ENCODE measurements around the gene STK36. TPM values are rescaled to one million over a fixed set of nuclear protein-coding genes. Genes with fewer than 3 reads are reported as not detected.
A peak's percentile ranks its signal among the peaks of the same experiment; 100 is the strongest.

Gene STK36
- total and polyA plus RNA-seq, 7 donors, result 3.9 to 79.5 (median 15.8) TPM

GRCh38 chr2:218691234-218691633 is 19.3 kb downstream of the STK36 start:
- H3K4me1 ChIP-seq, result peaks cover 0 to 4% (median 0%) of the 10 kb centered on the region in 4 donors
- H3K27ac ChIP-seq, result peak overlapping the region in 1 of 4 donors; percentile 40
- H3K27me3 ChIP-seq, result no peaks in the 10 kb centered on the region
- H3K36me3 ChIP-seq, result peaks cover 0 to 76% (median 18%) of the 10 kb centered on the region in 4 donors
- no peak for DNase-seq
- no peaks in the 10 kb centered on the region for H3K9me3 ChIP-seq
- no peak overlapping the region for H3K4me3 ChIP-seq
- TF ChIP-seq POLR2AphosphoS5 (IDR thresholded peaks at IDR 0.05) (no peak), EP300 (IDR thresholded peaks at IDR 0.05) (no peak), POLR2A (IDR thresholded peaks at IDR 0.05) (no peak), CTCF (IDR thresholded peaks at IDR 0.05) (no peak)
- intact Hi-C loops (cut with DNase I), result no loop called here

GRCh38 chr2:218694405-218695145 is 22.7 kb downstream of the STK36 start:
- intact Hi-C loops (cut with DNase I), result no loop called here
- 95% methylated on average over 3 of the region's 3 CpGs for WGBS, 2 donors
- H3K4me1 ChIP-seq, result peaks cover 0 to 4% (median 0%) of the 10 kb centered on the region in 4 donors

GRCh38 chr2:218698885-218699284 is 27.0 kb downstream of the STK36 start:
- WGBS, 2 donors, result 96 to 97% methylated on average over 8 of the region's 8 CpGs
- DNase-seq, result no peak
- peaks cover 0 to 64% (median 20%) of the 10 kb centered on the region in 4 donors for H3K36me3 ChIP-seq

More at GRCh38 chr2:218694405-218695145, 22.7 kb downstream of the STK36 start:
- Histone ChIP-seq H3K4me3 (no peak overlapping the region), H3K27ac (no peak overlapping the region), H3K36me3 (peaks cover 0 to 86% (median 29%) of the 10 kb centered on the region in 4 donors), H3K9me3 (no peaks in the 10 kb centered on the region), H3K27me3 (no peaks in the 10 kb centered on the region)
- no peak for TF ChIP-seq POLR2A (IDR thresholded peaks at IDR 0.05)
- TF ChIP-seq EP300 (IDR thresholded peaks at IDR 0.05), result no peak
- no peak for TF ChIP-seq CTCF (IDR thresholded peaks at IDR 0.05)
- no peak for TF ChIP-seq POLR2AphosphoS5 (IDR thresholded peaks at IDR 0.05)
- DNase-seq, result no peak

GRCh38 chr2:218701806-218702205 is 29.9 kb downstream of the STK36 start:
- no peak for DNase-seq
- TF ChIP-seq POLR2A (IDR thresholded peaks at IDR 0.05), result no peak
- no peak for TF ChIP-seq POLR2AphosphoS5 (IDR thresholded peaks at IDR 0.05)
- no peak for TF ChIP-seq CTCF (IDR thresholded peaks at IDR 0.05)
- no peak for TF ChIP-seq EP300 (IDR thresholded peaks at IDR 0.05)
- Histone ChIP-seq H3K27me3 (no peaks in the 10 kb centered on the region), H3K36me3 (peaks cover 0 to 43% (median 17%) of the 10 kb centered on the region in 4 donors), H3K4me1 (no peaks in the 10 kb centered on the region), H3K9me3 (no peaks in the 10 kb centered on the region), H3K4me3 (no peak overlapping the region), H3K27ac (no peak overlapping the region)
- intact Hi-C loops (cut with DNase I), result no loop called here
- WGBS, 2 donors, result 88 to 96% methylated on average over 2 of the region's 2 CpGs

More at GRCh38 chr2:218698885-218699284, 27.0 kb downstream of the STK36 start:
- Histone ChIP-seq H3K9me3 (no peaks in the 10 kb centered on the region), H3K27ac (no peak overlapping the region), H3K4me3 (no peak overlapping the region), H3K4me1 (no peaks in the 10 kb centered on the region), H3K27me3 (no peaks in the 10 kb centered on the region)
- intact Hi-C loops (cut with DNase I), result no loop called here
- TF ChIP-seq EP300 (IDR thresholded peaks at IDR 0.05) (no peak), POLR2AphosphoS5 (IDR thresholded peaks at IDR 0.05) (no peak), POLR2A (IDR thresholded peaks at IDR 0.05) (no peak), CTCF (IDR thresholded peaks at IDR 0.05) (no peak)

Data from sigmoid colon (tissue), 7 donors.